Endothelial cell of umbilical vein (primary cell): ENCODE data around the gene PLEKHG4.

Source experiments
- FOS ChIP-seq: IDR thresholded peaks from 2 replicates; pipeline ENCODE4 v1.6.1; 2011; ENCODE audit warnings: mild to moderate bottlenecking, low read length, moderate library complexity, borderline replicate concordance; ENCODE audit not compliant: insufficient read depth
- MAX ChIP-seq: IDR thresholded peaks from 2 replicates; pipeline ENCODE4 v1.6.1; 2011; ENCODE audit not compliant: insufficient read depth, insufficient read length
- POLR2A ChIP-seq: IDR thresholded peaks from 2 replicates; pipeline ENCODE4 v1.6.1; 2012; ENCODE audit warnings: low read depth, mild to moderate bottlenecking, control low read depth, low read length
- POLR2AphosphoS5 ChIP-seq: IDR thresholded peaks from 2 replicates; pipeline ENCODE4 v1.6.1; 2012; ENCODE audit warnings: low read depth, mild to moderate bottlenecking, control low read depth, low read length, moderate library complexity; ENCODE audit not compliant: insufficient read depth
- TF ChIP-seq, protein P1 (sequence below), 2 donors: IDR thresholded peaks; 1 replicate in 1 of 2; 2 replicates in 1 of 2; pipeline ENCODE4 v1.5.1; 2011; ENCODE audit warnings: low read length in 2 of 2, mild to moderate bottlenecking in 2 of 2, moderate library complexity in 2 of 2, control low read depth in 1 of 2, inconsistent platforms in 1 of 2, low read depth in 1 of 2; ENCODE audit not compliant: insufficient read depth in 1 of 2; ENCODE audit errors: extremely low read depth in 1 of 2

DNA sequence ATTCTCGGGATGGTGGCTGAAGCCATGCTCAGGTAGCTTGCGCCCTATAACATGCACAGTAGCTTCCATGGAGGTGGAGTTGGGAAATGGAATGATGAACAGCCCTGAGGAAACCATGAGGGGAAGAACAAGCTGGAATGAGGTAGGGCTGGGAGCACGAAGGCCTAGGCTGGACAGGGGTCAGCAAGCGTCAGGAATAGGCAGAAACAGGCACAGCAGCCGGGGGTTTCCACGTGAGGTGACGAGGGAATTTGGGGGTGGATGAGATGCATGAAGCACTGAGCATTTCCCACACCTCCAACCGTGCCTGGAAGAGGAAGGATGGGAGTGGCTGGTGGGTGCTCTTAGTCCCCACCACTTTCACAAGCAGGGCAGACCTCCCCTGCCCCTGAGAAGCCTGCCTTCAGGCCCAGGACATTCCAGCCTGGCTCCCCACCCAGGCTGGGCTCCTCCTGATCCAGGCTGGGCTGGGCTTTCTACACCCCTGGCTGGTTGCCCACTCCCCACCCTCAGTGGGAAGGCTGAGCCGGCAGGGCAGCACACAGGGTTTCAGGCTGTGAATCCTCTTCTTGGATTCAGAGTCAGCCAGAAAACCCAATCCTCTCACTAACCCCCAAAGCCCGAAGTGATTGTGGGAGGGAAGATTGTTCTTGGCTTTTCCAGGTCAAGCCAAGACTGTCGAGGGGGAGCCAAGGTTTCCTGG is 21.9 kb downstream of the PLEKHG4 start:
- TF ChIP-seq, protein P1, sequence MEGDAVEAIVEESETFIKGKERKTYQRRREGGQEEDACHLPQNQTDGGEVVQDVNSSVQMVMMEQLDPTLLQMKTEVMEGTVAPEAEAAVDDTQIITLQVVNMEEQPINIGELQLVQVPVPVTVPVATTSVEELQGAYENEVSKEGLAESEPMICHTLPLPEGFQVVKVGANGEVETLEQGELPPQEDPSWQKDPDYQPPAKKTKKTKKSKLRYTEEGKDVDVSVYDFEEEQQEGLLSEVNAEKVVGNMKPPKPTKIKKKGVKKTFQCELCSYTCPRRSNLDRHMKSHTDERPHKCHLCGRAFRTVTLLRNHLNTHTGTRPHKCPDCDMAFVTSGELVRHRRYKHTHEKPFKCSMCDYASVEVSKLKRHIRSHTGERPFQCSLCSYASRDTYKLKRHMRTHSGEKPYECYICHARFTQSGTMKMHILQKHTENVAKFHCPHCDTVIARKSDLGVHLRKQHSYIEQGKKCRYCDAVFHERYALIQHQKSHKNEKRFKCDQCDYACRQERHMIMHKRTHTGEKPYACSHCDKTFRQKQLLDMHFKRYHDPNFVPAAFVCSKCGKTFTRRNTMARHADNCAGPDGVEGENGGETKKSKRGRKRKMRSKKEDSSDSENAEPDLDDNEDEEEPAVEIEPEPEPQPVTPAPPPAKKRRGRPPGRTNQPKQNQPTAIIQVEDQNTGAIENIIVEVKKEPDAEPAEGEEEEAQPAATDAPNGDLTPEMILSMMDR (IDR thresholded peaks at IDR 0.05; ENCODE audit: extremely low read depth in 1 of 2, insufficient read depth in 1 of 2, low read depth in 1 of 2, low read length in 2 of 2) = no peak
- no peak for TF ChIP-seq POLR2A
- TF ChIP-seq POLR2AphosphoS5 = no peak
- TF ChIP-seq MAX = no peak
- no peak for TF ChIP-seq FOS
